DND-41 (cell line): Measurements from ENCODE around the gene PDCD11.

Experiments
- ATAC-seq: fragments of 200-7000 bp; cut with Tn5 transposase; 3 replicates; pipeline ENCODE4 v1.9.1; 2021; ENCODE audit warnings: low read depth; ENCODE audit not compliant: insufficient read depth
- DNase-seq: peaks from one replicate; pipeline ENCODE4 v3.0.0-alpha.2; 2020
- H2AFZ ChIP-seq: 2 replicates; pipeline ENCODE4 v1.6.0; 2012; ENCODE audit warnings: low read depth, low read length
- H3K27ac ChIP-seq: 2 replicates; pipeline ENCODE4 v1.5.1; 2012; ENCODE audit warnings: low read length, inconsistent platforms
- H3K27me3 ChIP-seq: fragments of 200-600 bp; sonication (generic); 2 replicates; pipeline ENCODE4 v1.6.0; 2012; ENCODE audit warnings: low read length, mild to moderate bottlenecking, inconsistent platforms; ENCODE audit not compliant: insufficient read depth, poor library complexity
- H3K36me3 ChIP-seq: 2 replicates; pipeline ENCODE4 v1.5.1; 2012; ENCODE audit warnings: low read length, inconsistent platforms; ENCODE audit not compliant: insufficient read depth
- H3K4me1 ChIP-seq: 2 replicates; pipeline ENCODE4 v1.5.1; 2012; ENCODE audit warnings: mild to moderate bottlenecking, low read length; ENCODE audit not compliant: insufficient read depth
- H3K4me2 ChIP-seq: 2 replicates; pipeline ENCODE4 v1.6.0; 2012; ENCODE audit warnings: mild to moderate bottlenecking, moderate library complexity, low read length, inconsistent platforms; ENCODE audit not compliant: insufficient read depth
- H3K4me3 ChIP-seq, 2 experiments: fragments of 200-600 bp in 1 of 2; shearing (Covaris generic) in 1 of 2; 2 replicates each; pipeline ENCODE4 v1.5.1; 2012 to 2016; ENCODE audit warnings: inconsistent platforms in 2 of 2, low read length in 2 of 2, mild to moderate bottlenecking in 2 of 2, low read depth in 1 of 2, moderate library complexity in 1 of 2
- H3K79me2 ChIP-seq: 2 replicates; pipeline ENCODE4 v1.6.0; 2012; ENCODE audit warnings: low read length, inconsistent platforms; ENCODE audit not compliant: insufficient read depth
- H3K9ac ChIP-seq: 2 replicates; pipeline ENCODE4 v1.6.0; 2012; ENCODE audit warnings: low read depth, mild to moderate bottlenecking, inconsistent platforms, low read length, moderate library complexity
- H3K9me3 ChIP-seq: 2 replicates; pipeline ENCODE4 v1.5.1; 2012; ENCODE audit warnings: low read length, moderate library complexity, mild to moderate bottlenecking, inconsistent platforms; ENCODE audit not compliant: insufficient read depth, severe bottlenecking
- H4K20me1 ChIP-seq: 2 replicates; pipeline ENCODE4 v1.6.0; 2012; ENCODE audit warnings: low read length; ENCODE audit not compliant: insufficient read depth
- CTCF ChIP-seq: IDR thresholded peaks from 2 replicates; pipeline ENCODE4 v1.5.1; 2012; ENCODE audit warnings: borderline replicate concordance, low read length, moderate library complexity, mild to moderate bottlenecking; ENCODE audit not compliant: poor library complexity, severe bottlenecking; ENCODE audit errors: extremely low read depth
- EZH2 ChIP-seq: IDR thresholded peaks from 3 replicates; pipeline ENCODE4 v1.6.1; 2012; ENCODE audit warnings: borderline replicate concordance, low read depth, mild to moderate bottlenecking, moderate library complexity, low read length, inconsistent platforms; ENCODE audit not compliant: severe bottlenecking

Gene PDCD11

GRCh38 chr10:103428989-103429643 lies 32.7 kb downstream of the PDCD11 start:
- Histone ChIP-seq H3K36me3 (peaks cover 87% of the 10 kb centered on the region), H4K20me1 (peaks cover 3% of the 10 kb centered on the region; the same call in 1 of the 2 replicates), H3K4me2 (no peak overlapping the region), H3K4me1 (peaks cover 21% of the 10 kb centered on the region), H3K9me3 (no peaks in the 10 kb centered on the region), H3K4me3 (no peak overlapping the region), H3K27ac (peak overlapping the region; percentile 42; the same call in 1 of the 2 replicates), H3K9ac (no peak overlapping the region), H2AFZ (no peak overlapping the region), H3K27me3 (no peaks in the 10 kb centered on the region), H3K79me2 (no peaks in the 10 kb centered on the region)
- peak; percentile 68 for ATAC-seq
- TF ChIP-seq EZH2 (no peak), CTCF (no peak)
- no peak for DNase-seq

GRCh38 chr10:103429647-103430046 lies 33.2 kb downstream of the PDCD11 start:
- ATAC-seq, result no peak
- H3K27ac ChIP-seq, result no peak overlapping the region
- H3K4me1 ChIP-seq, result peaks cover 21% of the 10 kb centered on the region
- H3K27me3 ChIP-seq, result no peaks in the 10 kb centered on the region
- H3K36me3 ChIP-seq, result peaks cover 87% of the 10 kb centered on the region
- H4K20me1 ChIP-seq, result peaks cover 3% of the 10 kb centered on the region; the same call in 1 of the 2 replicates
- H3K4me2 ChIP-seq, result no peak overlapping the region
- H3K9me3 ChIP-seq, result no peaks in the 10 kb centered on the region
- H2AFZ ChIP-seq, result no peak overlapping the region
- H3K79me2 ChIP-seq, result no peaks in the 10 kb centered on the region
- H3K9ac ChIP-seq, result no peak overlapping the region
- H3K4me3 ChIP-seq, result no peak overlapping the region
- no peak for DNase-seq
- no peak for TF ChIP-seq CTCF
- TF ChIP-seq EZH2, result no peak

GRCh38 chr10:103431902-103432301 lies 35.5 kb downstream of the PDCD11 start:
- H3K27ac ChIP-seq, result no peak overlapping the region
- ATAC-seq (no peak), DNase-seq (no peak)

More at GRCh38 chr10:103431902-103432301, 35.5 kb downstream of the PDCD11 start:
- no peak overlapping the region for H3K9ac ChIP-seq
- H3K9me3 ChIP-seq, result no peaks in the 10 kb centered on the region
- H3K79me2 ChIP-seq, result 0 out of 2 replicates have a peak, but pooled peaks cover 1% of the 10 kb centered on the region
- H3K4me1 ChIP-seq, result peaks cover 21% of the 10 kb centered on the region
- H2AFZ ChIP-seq, result no peak overlapping the region
- peaks cover 3% of the 10 kb centered on the region; the same call in 1 of the 2 replicates for H4K20me1 ChIP-seq
- H3K4me3 ChIP-seq, result no peak overlapping the region
- H3K36me3 ChIP-seq, result peaks cover 86% of the 10 kb centered on the region
- no peaks in the 10 kb centered on the region for H3K27me3 ChIP-seq
- no peak overlapping the region for H3K4me2 ChIP-seq
- TF ChIP-seq CTCF (no peak), EZH2 (no peak)
